HG02943 (cell line): ENCODE measurements around the gene SLC7A1.

Experiments
- ATAC-seq: cut with Tn5 transposase; IDR thresholded peaks from one replicate; pipeline ENCODE4 v1.9.1; 2021; ENCODE audit warnings: mild to moderate bottlenecking, low read depth, moderate library complexity; ENCODE audit not compliant: unreplicated experiment

Gene SLC7A1

GRCh38 chr13:29535663-29536655 lies 59.5 kb downstream of the SLC7A1 start:
- no peak for ATAC-seq

DNA sequence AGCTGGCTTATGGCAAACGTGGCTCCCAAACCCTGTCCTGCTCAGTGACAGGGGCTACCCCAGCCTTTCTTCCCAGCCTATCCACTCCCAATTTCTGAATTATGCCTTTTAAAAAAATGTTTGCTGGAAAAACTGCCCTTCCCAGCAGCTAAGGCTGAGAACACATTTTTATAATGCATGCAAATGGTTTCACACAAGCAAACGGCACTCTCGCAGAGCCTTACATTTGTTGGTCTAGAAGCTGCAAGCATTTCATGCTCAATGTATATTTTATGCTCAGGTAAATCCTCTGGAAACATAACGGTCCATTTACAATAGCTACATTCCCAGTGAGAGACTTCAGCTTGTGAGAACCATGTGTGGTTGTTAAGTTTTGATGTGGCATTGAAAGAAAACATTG lies 61.4 kb downstream of the SLC7A1 start:
- no peak for ATAC-seq

DNA sequence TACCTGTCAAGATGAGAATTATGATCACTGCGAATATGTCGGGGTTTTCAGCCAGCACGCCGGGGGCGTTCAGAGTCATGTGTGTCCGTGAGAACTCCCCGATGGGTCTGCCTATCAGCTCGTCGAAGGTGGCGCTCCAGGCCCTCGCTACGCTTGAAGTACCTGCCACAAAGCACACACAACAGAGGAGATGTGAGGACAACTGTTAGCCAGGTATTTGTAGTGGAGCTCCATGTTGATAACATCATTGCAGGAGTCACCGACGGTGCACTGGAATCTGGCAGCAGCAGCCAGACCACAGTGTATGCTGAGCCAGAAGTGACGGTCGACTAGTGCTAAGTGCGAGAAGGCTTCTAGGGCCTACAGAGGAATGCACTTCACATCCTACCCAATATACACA lies 62.7 kb downstream of the SLC7A1 start:
- ATAC-seq: no peak

- no peak for ATAC-seq
Measured at GRCh38 chr13:29532116-29532515, 63.4 kb downstream of the SLC7A1 start.

GRCh38 chr13:29530901-29531300 lies 64.6 kb downstream of the SLC7A1 start:
- no peak for ATAC-seq

- no peak for ATAC-seq
Measured at GRCh38 chr13:29529754-29530153, 65.7 kb downstream of the SLC7A1 start.

DNA sequence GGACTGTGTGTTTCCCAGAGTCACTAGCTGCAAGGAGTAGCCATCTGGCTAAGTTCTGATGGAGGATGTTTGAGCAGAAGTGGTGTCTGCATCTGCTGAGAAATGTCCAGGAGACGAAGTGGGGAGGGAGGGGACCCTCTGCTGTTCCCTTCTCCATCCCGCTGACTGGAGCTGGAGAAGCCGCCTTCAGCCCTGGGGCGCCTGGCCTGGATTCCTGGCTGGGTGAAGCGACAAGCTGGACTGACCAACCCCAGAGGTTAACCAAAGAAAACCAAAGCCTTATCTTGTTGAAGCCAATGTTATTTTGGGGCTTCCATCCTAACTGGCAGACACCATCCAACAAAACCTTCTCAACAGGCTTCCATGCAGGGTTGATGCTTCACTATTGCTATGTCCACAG lies 67.6 kb downstream of the SLC7A1 start:
- ATAC-seq: no peak

DNA sequence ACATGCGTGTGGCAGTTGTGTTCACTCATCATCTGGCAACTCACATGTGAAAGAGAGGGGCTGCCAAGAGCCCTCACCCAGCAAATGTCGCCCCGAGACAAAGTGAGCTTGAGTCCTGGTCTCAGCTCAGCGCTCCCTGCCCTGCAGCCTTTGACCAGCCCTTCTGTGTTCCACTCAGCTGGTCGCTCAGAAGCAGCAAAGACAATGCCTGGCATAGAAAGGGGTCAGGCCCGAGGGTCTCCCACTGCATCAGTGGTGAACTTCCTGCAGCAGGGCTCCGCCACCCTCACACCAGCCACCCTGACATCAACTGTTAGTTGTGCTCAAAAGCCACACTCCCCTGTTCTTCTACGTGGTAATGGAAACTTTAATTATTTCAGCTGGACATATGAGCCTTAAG lies 68.0 kb downstream of the SLC7A1 start:
- ATAC-seq: no peak

- no peak for ATAC-seq
Measured at GRCh38 chr13:29526741-29527140, 68.7 kb downstream of the SLC7A1 start.

DNA sequence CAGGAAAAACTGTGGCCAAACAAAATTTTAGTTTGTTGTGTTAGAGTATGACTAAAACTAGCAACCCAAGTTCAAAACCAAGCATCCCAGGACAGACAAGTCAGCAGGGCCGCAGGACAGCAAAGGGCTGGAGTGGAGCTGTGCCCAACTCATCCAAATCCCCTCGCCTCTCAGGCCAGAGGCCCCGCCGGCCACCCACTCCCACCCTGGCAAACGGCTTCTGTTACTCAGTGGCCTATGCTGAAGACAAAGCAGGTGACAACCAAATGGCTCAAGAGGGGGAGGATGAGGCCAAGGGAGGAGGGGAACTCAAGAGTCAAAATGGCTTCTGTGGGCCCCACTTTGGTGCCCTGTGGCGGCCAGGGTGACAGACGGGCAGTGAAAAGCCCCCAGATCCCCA lies 69.7 kb downstream of the SLC7A1 start:
- ATAC-seq: no peak

DNA sequence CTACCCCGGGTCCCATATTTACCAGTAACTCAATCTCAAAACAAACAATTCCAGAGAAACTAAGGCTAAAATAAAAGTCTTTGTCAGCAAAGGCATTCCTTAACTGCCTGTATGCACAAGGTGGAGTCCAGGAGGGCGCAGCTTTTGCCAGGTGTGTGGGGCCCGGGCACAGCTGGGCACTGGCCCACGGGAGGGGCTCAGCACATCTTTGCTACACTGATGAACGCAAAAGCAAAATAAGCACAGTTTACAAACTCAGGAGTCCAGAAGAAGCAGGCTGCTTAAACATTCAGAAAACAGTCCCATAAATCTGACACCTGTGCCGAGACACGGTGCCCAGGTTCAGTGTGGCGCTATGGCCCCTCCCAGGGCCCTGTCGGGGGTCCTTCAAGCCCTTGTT lies 70.8 kb downstream of the SLC7A1 start:
- no peak for ATAC-seq

DNA sequence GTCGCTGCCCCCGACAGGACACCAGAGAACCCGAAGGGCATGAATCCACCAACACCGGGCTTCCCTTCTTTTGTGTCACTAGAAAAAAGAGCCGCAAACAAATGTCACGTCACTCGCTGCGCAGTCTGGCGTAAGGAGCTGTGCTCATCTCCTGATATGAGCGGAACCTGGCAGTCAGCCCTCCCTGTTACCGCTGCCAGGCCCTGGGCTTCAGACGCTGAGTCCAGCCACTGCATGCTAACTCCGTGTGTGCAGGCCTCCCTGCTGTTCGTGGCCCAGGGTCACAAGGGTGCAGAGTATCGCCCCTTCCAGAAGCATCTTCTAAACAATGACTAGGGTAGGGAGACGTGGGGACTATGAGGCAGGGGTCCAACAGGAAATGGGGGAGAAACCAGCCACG lies 71.3 kb downstream of the SLC7A1 start:
- ATAC-seq: no peak

DNA sequence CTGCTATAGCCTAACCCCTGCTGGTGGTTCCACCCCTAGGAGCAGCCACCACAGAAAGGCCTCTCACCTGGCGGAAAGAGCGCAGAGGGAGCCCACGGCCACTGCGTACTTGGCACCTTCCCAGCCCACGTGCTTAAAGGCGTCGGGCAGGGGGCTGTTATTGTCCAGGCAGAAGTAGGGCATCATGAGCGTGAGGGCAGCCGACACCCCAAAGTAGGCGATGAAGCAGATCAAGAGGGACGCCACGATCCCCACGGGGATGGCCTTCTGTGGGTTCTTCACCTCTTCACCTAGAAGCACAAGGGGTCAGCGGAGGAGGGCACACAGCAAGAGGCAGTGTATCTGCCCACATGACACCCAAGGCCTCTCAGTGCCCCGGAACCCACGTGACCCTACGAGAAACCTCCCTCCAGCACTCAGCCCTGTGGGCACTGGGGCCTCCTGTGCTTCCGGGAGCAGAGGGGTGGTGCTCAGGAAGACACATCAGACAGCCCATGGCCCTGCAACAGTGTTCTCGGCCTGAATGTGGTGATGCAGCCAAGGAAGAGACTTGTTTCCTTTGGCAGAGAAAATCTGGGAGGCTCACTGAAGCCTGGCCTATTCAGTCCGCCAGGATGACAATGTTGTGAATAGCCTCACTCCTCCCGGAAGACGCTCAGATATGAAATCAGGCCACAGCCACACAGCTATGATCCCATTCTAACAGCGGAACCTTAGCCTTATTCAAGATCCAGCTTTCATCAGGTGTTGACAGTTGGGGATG lies 72.1 kb downstream of the SLC7A1 start:
- no peak for ATAC-seq

DNA sequence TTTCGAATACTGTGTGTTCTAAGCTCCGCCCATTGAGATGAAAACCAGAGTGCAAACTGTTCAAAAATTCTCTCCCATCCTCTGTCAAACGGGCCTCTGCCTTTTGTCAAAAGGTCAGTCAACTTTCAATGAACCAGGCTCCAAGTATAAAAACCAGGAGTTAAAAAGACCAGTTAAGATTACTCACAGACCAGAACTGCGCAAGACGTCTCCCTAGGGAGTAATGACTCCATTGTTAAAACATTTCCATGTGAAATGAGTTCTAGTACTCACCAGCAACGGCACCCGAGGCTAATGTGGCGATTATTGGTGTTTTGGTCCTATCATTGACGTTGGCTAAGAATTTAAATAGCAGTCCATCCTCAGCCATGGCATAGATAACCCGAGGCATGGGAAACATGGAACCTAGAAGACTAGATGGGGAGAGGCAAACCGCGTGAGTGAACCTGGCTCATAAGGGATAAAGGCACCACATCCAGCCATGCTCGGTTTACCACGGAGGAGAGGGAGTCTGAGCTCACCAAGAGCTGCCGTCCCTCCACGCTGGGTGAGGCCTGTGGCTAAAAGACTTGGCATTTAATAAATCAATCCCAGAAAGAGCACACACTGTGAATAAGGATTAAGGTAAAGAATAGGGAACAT lies 73.3 kb downstream of the SLC7A1 start:
- no peak for ATAC-seq

DNA sequence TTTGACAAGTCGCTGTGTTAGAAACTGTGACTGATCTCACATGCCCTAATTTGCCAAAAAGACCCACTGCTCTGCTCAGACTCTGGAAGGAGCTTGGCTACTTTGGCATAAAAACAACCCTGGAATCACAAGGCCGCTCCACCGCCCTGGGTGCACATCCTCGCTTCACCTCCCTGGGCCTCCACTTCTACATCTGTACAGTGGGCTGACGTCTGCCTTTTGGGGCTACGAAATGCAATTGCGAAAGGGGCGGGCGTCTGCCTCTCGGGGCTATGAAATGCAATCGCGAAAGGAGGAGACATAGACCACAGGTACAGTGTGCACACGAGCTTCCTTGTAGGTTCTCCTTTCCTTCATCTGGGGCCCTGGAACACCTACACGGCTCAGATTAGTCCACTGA lies 74.2 kb downstream of the SLC7A1 start:
- ATAC-seq: no peak

- no peak for ATAC-seq
Measured at GRCh38 chr13:29520671-29521070, 74.8 kb downstream of the SLC7A1 start.

DNA sequence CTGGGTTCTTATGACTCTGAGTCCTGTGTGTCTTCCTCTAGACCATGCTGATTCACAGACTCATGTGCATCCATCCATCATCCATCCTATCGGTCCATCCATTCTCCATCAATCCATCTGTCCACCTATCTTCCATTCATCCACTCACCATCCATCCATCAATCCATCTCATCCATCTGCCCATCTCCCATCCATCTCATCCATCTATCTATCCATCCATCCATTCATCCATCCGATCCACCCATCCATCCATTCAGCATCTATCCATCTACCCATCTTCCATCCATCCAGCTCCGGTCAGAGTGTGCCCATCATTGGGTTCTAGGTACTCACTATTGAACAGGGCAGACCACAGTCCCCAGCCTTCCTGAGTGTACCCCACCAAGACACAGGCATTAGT lies 75.6 kb downstream of the SLC7A1 start:
- ATAC-seq: no peak

- no peak for ATAC-seq
Measured at GRCh38 chr13:29516880-29517279, 78.6 kb downstream of the SLC7A1 start.

DNA sequence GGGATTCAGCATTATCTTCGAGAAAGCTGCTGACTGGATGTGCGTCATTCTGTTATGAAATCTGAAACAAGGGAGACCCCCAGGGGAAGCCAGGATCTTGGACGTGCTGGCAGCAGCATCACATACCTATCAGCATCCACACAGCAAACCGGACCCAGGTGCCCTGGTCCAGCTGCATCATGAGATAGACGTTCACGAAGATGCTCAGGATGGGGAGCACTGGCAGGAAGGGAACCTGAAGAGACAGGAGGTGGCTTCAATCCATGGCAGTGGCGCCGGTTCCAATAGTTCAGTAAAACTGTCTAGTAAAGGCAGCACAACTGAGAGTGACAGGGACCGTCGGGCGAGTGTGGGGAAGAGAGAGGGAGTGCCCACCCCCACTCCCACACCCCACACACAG lies 79.5 kb downstream of the SLC7A1 start:
- no peak for ATAC-seq

GRCh38 chr13:29515372-29515771 lies 80.1 kb downstream of the SLC7A1 start:
- no peak for ATAC-seq

DNA sequence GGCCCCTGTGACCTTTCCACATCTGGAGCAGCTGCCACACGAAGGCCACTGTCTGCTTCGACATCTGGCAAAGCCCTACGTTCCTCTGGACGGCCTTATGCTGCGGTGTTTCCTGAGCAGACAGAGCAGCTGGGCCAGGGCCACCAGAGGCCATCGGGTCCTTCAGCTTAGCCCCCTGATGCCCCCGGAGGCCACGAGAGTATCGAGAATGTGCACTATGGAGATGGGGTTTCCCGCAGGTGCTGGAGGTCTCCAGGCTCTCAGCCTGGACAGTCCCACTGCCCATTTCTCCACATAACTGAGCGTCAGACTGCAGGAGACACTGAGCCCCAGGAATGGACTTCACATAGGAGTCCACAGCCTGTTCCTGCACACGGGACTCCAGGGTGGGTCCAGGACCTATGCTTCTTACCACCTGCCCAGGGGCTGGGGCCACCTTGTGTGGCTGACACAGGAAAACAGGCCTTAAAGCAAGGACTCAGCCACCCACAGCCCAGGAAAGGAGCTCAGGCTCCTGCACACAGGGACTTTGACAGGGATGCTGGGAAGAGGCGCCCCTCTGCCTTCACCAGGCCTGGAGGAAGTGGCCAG lies 80.7 kb downstream of the SLC7A1 start:
- no peak for ATAC-seq
